ENCODE measurements around the gene DDX19B.
"Not testable (repeated sequence)": the region's sequence is repeated elsewhere in the genome, so short reads cannot be mapped to it uniquely, and the experiment has no call there.

The DDX19B gene

GRCh38 chr16:70298988-70299938, at the start of gene DDX19B:
DDX19B (plus strand) TSS chr16:70299186; CDS start chr16:70299298, 112 bp downstream.
- DNase-seq (ENCODE audit: low spot score in 2 of 2): peak; percentile 18 to 23
- Mint-ChIP-seq H3K9me3 (no peaks in the 10 kb centered on the region), H3K36me3 (ENCODE audit: insufficient read depth) (peaks cover 4% of the 10 kb centered on the region), H3K27ac (ENCODE audit: low read depth) (peak within 1 kb of the TSS; percentile 95), H3K4me3 (peak within 1 kb of the TSS; percentile 90), H3K27me3 (no peaks in the 10 kb centered on the region), H3K4me1 (peaks cover 45% of the 10 kb centered on the region)
- ATAC-seq (replicated peaks; ENCODE audit: extremely low read depth, poor library complexity, severe bottlenecking): peak; percentile 76

GRCh38 chr16:70249697-70250096, 49.3 kb upstream of the DDX19B start:
- Mint-ChIP-seq H3K4me3 (peak overlapping the region; percentile 74), H3K36me3 (ENCODE audit: insufficient read depth) (peaks cover 22% of the 10 kb centered on the region)
- not testable (repeated sequence) for H3K27me3 Mint-ChIP-seq; H3K27ac Mint-ChIP-seq (ENCODE audit: low read depth); ATAC-seq (replicated peaks; ENCODE audit: extremely low read depth, poor library complexity, severe bottlenecking); H3K4me1 Mint-ChIP-seq; H3K9me3 Mint-ChIP-seq; DNase-seq (ENCODE audit: low spot score in 2 of 2)

GRCh38 chr16:70250748-70251628, 48.0 kb upstream of the DDX19B start:
- peaks cover 23% of the 10 kb centered on the region for H3K36me3 Mint-ChIP-seq (ENCODE audit: insufficient read depth)
- DNase-seq (ENCODE audit: low spot score in 2 of 2) (no peak), ATAC-seq (replicated peaks; ENCODE audit: extremely low read depth, poor library complexity, severe bottlenecking) (peak; percentile 61)
- no peaks in the 10 kb centered on the region for H3K9me3 Mint-ChIP-seq
- no peaks in the 10 kb centered on the region for H3K27me3 Mint-ChIP-seq
- H3K27ac Mint-ChIP-seq (ENCODE audit: low read depth): peak overlapping the region; percentile 89
- H3K4me1 Mint-ChIP-seq: peaks cover under 1% of the 10 kb centered on the region
- peak overlapping the region; percentile 88 for H3K4me3 Mint-ChIP-seq

- peak; percentile 85 to 88 for DNase-seq (ENCODE audit: low spot score in 2 of 2)
- Mint-ChIP-seq H3K27me3 (no peaks in the 10 kb centered on the region), H3K9me3 (no peaks in the 10 kb centered on the region), H3K27ac (ENCODE audit: low read depth) (peak within 1 kb of the TSS; percentile 89), H3K36me3 (ENCODE audit: insufficient read depth) (peaks cover 24% of the 10 kb centered on the region), H3K4me3 (peak within 1 kb of the TSS; percentile 88), H3K4me1 (no peaks in the 10 kb centered on the region)
- peak; percentile 93 for ATAC-seq (replicated peaks; ENCODE audit: extremely low read depth, poor library complexity, severe bottlenecking)
Measured at GRCh38 chr16:70251629-70252354, 47.2 kb upstream of the DDX19B start, which contains the start of gene EXOSC6. EXOSC6 (minus strand) TSS chr16:70251940; CDS start chr16:70251900, 40 bp downstream.

GRCh38 chr16:70252355-70252988, 46.5 kb upstream of the DDX19B start:
- DNase-seq (ENCODE audit: low spot score in 2 of 2): no peak
- H3K27me3 Mint-ChIP-seq: no peaks in the 10 kb centered on the region
- no peak for ATAC-seq (replicated peaks; ENCODE audit: extremely low read depth, poor library complexity, severe bottlenecking)
- H3K9me3 Mint-ChIP-seq: no peaks in the 10 kb centered on the region
- H3K4me1 Mint-ChIP-seq: no peaks in the 10 kb centered on the region
- peak overlapping the region; percentile 88 for H3K4me3 Mint-ChIP-seq
- H3K27ac Mint-ChIP-seq (ENCODE audit: low read depth): no peak overlapping the region
- H3K36me3 Mint-ChIP-seq (ENCODE audit: insufficient read depth): peaks cover 24% of the 10 kb centered on the region

GRCh38 chr16:70253291-70254106, 45.5 kb upstream of the DDX19B start:
- ATAC-seq (replicated peaks; ENCODE audit: extremely low read depth, poor library complexity, severe bottlenecking) (no peak), DNase-seq (ENCODE audit: low spot score in 2 of 2) (no peak)
- H3K27ac Mint-ChIP-seq (ENCODE audit: low read depth): no peak overlapping the region
- no peaks in the 10 kb centered on the region for H3K4me1 Mint-ChIP-seq
- H3K36me3 Mint-ChIP-seq (ENCODE audit: insufficient read depth): peaks cover 25% of the 10 kb centered on the region
- H3K27me3 Mint-ChIP-seq: no peaks in the 10 kb centered on the region
- no peak overlapping the region for H3K4me3 Mint-ChIP-seq
- no peaks in the 10 kb centered on the region for H3K9me3 Mint-ChIP-seq

- no peaks in the 10 kb centered on the region for H3K27me3 Mint-ChIP-seq
- H3K4me3 Mint-ChIP-seq: no peak overlapping the region
- H3K27ac Mint-ChIP-seq (ENCODE audit: low read depth): no peak overlapping the region
- DNase-seq (ENCODE audit: low spot score in 2 of 2) (no peak), ATAC-seq (replicated peaks; ENCODE audit: extremely low read depth, poor library complexity, severe bottlenecking) (no peak)
- H3K36me3 Mint-ChIP-seq (ENCODE audit: insufficient read depth): peaks cover 25% of the 10 kb centered on the region
- no peaks in the 10 kb centered on the region for H3K4me1 Mint-ChIP-seq
- no peaks in the 10 kb centered on the region for H3K9me3 Mint-ChIP-seq
Measured at GRCh38 chr16:70254180-70254964, 44.6 kb upstream of the DDX19B start.

- H3K4me1 Mint-ChIP-seq: no peaks in the 10 kb centered on the region
- H3K9me3 Mint-ChIP-seq: no peaks in the 10 kb centered on the region
- H3K4me3 Mint-ChIP-seq: no peak overlapping the region
- ATAC-seq (replicated peaks; ENCODE audit: extremely low read depth, poor library complexity, severe bottlenecking) (no peak), DNase-seq (ENCODE audit: low spot score in 2 of 2) (no peak)
- H3K36me3 Mint-ChIP-seq (ENCODE audit: insufficient read depth): peaks cover 25% of the 10 kb centered on the region
- no peak overlapping the region for H3K27ac Mint-ChIP-seq (ENCODE audit: low read depth)
- no peaks in the 10 kb centered on the region for H3K27me3 Mint-ChIP-seq
Measured at GRCh38 chr16:70254965-70255286, 44.1 kb upstream of the DDX19B start.

GRCh38 chr16:70255574-70255973, 43.4 kb upstream of the DDX19B start:
- Mint-ChIP-seq H3K4me3 (no peak overlapping the region), H3K27me3 (no peaks in the 10 kb centered on the region), H3K36me3 (ENCODE audit: insufficient read depth) (peaks cover 25% of the 10 kb centered on the region), H3K27ac (ENCODE audit: low read depth) (no peak overlapping the region), H3K4me1 (no peaks in the 10 kb centered on the region), H3K9me3 (no peaks in the 10 kb centered on the region)
- no peak for DNase-seq (ENCODE audit: low spot score in 2 of 2)
- no peak for ATAC-seq (replicated peaks; ENCODE audit: extremely low read depth, poor library complexity, severe bottlenecking)

GRCh38 chr16:70257391-70257790, 41.6 kb upstream of the DDX19B start:
- no peak overlapping the region for H3K4me3 Mint-ChIP-seq
- no peaks in the 10 kb centered on the region for H3K27me3 Mint-ChIP-seq
- peaks cover 26% of the 10 kb centered on the region for H3K36me3 Mint-ChIP-seq (ENCODE audit: insufficient read depth)
- no peaks in the 10 kb centered on the region for H3K4me1 Mint-ChIP-seq
- peak overlapping the region; percentile 25 for H3K27ac Mint-ChIP-seq (ENCODE audit: low read depth)
- no peaks in the 10 kb centered on the region for H3K9me3 Mint-ChIP-seq
- DNase-seq (ENCODE audit: low spot score in 2 of 2): no peak
- no peak for ATAC-seq (replicated peaks; ENCODE audit: extremely low read depth, poor library complexity, severe bottlenecking)

- Mint-ChIP-seq H3K27me3 (no peaks in the 10 kb centered on the region), H3K4me3 (no peak overlapping the region), H3K4me1 (no peaks in the 10 kb centered on the region), H3K9me3 (no peaks in the 10 kb centered on the region), H3K36me3 (ENCODE audit: insufficient read depth) (peaks cover 31% of the 10 kb centered on the region), H3K27ac (ENCODE audit: low read depth) (no peak overlapping the region)
- ATAC-seq (replicated peaks; ENCODE audit: extremely low read depth, poor library complexity, severe bottlenecking): no peak
- DNase-seq (ENCODE audit: low spot score in 2 of 2): no peak
Measured at GRCh38 chr16:70258065-70258464, 40.9 kb upstream of the DDX19B start.
